SK-N-SH treated with all-trans-retinoic acid at 6 μM for 48 hours (cell line): ENCODE measurements around the gene SYT10.

Experiments
- ATAC-seq: fragments of 200-7000 bp; cut with Tn5 transposase; 3 replicates; pipeline ENCODE4 v1.9.1; 2020; ENCODE audit warnings: mild to moderate bottlenecking, moderate library complexity
- ARNTL ChIP-seq: fragments of 450-650 bp; formaldehyde crosslinking; IDR thresholded peaks from 2 replicates; pipeline ENCODE4 v1.5.0; 2020; ENCODE audit warnings: low read depth, mild to moderate bottlenecking, moderate library complexity, borderline replicate concordance
- BACH2 ChIP-seq: fragments of 250-450 bp; sonication (Bioruptor Pico); IDR thresholded peaks from 2 replicates; pipeline ENCODE4 v1.9.0; 2021; ENCODE audit warnings: mild to moderate bottlenecking, borderline replicate concordance
- CREB5 ChIP-seq: fragments of 250-450 bp; sonication (Bioruptor Pico); IDR thresholded peaks from 2 replicates; pipeline ENCODE4 v1.5.1; 2020; ENCODE audit warnings: low read depth, mild to moderate bottlenecking, moderate library complexity
- CSDC2 ChIP-seq: fragments of 250-450 bp; sonication (Bioruptor Pico); IDR thresholded peaks from 2 replicates; pipeline ENCODE4 v1.5.0; 2020; ENCODE audit warnings: mild to moderate bottlenecking, moderate library complexity
- CSRNP3 ChIP-seq: fragments of 250-450 bp; sonication (Bioruptor Pico); IDR thresholded peaks from 2 replicates; pipeline ENCODE4 v1.5.1; 2021; ENCODE audit warnings: mild to moderate bottlenecking, moderate library complexity
- ESRRG ChIP-seq: fragments of 250-450 bp; sonication (Bioruptor Pico); IDR thresholded peaks from 2 replicates; pipeline ENCODE4 v1.6.1; 2021; ENCODE audit warnings: mild to moderate bottlenecking
- GLIS3 ChIP-seq: fragments of 250-450 bp; sonication (Bioruptor Pico); IDR thresholded peaks from 2 replicates; pipeline ENCODE4 v1.5.0; 2020; ENCODE audit warnings: mild to moderate bottlenecking, moderate library complexity
- PATZ1 ChIP-seq: fragments of 250-450 bp; sonication (Bioruptor Pico); IDR thresholded peaks from 2 replicates; pipeline ENCODE4 v1.8.0; 2020; ENCODE audit warnings: mild to moderate bottlenecking, moderate library complexity, borderline replicate concordance
- POU6F1 ChIP-seq: fragments of 250-450 bp; sonication (Bioruptor Pico); IDR thresholded peaks from 2 replicates; pipeline ENCODE4 v1.8.0; 2021; ENCODE audit warnings: low read depth, mild to moderate bottlenecking, moderate library complexity, borderline replicate concordance
- PPARA ChIP-seq: fragments of 250-450 bp; sonication (Bioruptor Pico); IDR thresholded peaks from 2 replicates; pipeline ENCODE4 v1.5.0; 2020; ENCODE audit warnings: mild to moderate bottlenecking, borderline replicate concordance
- RARB ChIP-seq: fragments of 250-450 bp; sonication (Bioruptor Pico); IDR thresholded peaks from 2 replicates; pipeline ENCODE4 v1.8.0; 2021; ENCODE audit warnings: mild to moderate bottlenecking, moderate library complexity
- SNAI2 ChIP-seq: fragments of 250-450 bp; sonication (Bioruptor Pico); IDR thresholded peaks from 2 replicates; pipeline ENCODE4 v1.5.0; 2020; ENCODE audit warnings: mild to moderate bottlenecking, moderate library complexity
- TCF4 ChIP-seq: fragments of 250-450 bp; sonication (Bioruptor Pico); IDR thresholded peaks from 2 replicates; pipeline ENCODE4 v1.8.0; 2021; ENCODE audit warnings: mild to moderate bottlenecking, moderate library complexity, borderline replicate concordance
- TOX ChIP-seq: fragments of 250-450 bp; sonication (Bioruptor Pico); IDR thresholded peaks from 2 replicates; pipeline ENCODE4 v1.8.0; 2021; ENCODE audit warnings: mild to moderate bottlenecking, moderate library complexity, borderline replicate concordance
- TSHZ2 ChIP-seq: fragments of 250-450 bp; sonication (Bioruptor Pico); IDR thresholded peaks from 2 replicates; pipeline ENCODE4 v1.5.0; 2020; ENCODE audit warnings: mild to moderate bottlenecking, moderate library complexity
- ZFP3 ChIP-seq: fragments of 250-450 bp; sonication (Bioruptor Pico); IDR thresholded peaks from 2 replicates; pipeline ENCODE4 v1.5.0; 2020; ENCODE audit warnings: mild to moderate bottlenecking, moderate library complexity
- ZFP30 ChIP-seq: fragments of 450-650 bp; formaldehyde crosslinking; IDR thresholded peaks from 2 replicates; pipeline ENCODE4 v1.5.0; 2022; ENCODE audit warnings: mild to moderate bottlenecking, moderate library complexity
- ZNF565 ChIP-seq: fragments of 450-650 bp; formaldehyde crosslinking; conservative IDR thresholded peaks from 2 replicates; pipeline ENCODE4 v1.5.0; 2020; ENCODE audit warnings: low read depth, mild to moderate bottlenecking, moderate library complexity
- ZNF70 ChIP-seq: fragments of 450-650 bp; formaldehyde crosslinking; IDR thresholded peaks from 2 replicates; pipeline ENCODE4 v1.5.0; 2020; ENCODE audit warnings: mild to moderate bottlenecking, moderate library complexity
- ZNF8 ChIP-seq: fragments of 450-650 bp; formaldehyde crosslinking; IDR thresholded peaks from 2 replicates; pipeline ENCODE4 v1.5.0; 2020; ENCODE audit warnings: mild to moderate bottlenecking, moderate library complexity

SYT10 gene

GRCh38 chr12:33438025-33438772, 1.4 kb downstream of the SYT10 start:
- TF ChIP-seq ZNF8 (CRISPR knock-in tag) = no peak
- no peak for TF ChIP-seq CSDC2
- TF ChIP-seq RARB (CRISPR knock-in tag) = no peak
- TF ChIP-seq ZFP30 (CRISPR knock-in tag) = no peak
- TF ChIP-seq SNAI2 (CRISPR knock-in tag) = no peak
- no peak for TF ChIP-seq ESRRG
- no peak for TF ChIP-seq ZFP3 (CRISPR knock-in tag)
- no peak for ATAC-seq

GRCh38 chr12:33437598-33437997, 2.0 kb downstream of the SYT10 start:
- no peak for ATAC-seq
- TF ChIP-seq ARNTL = no peak
- TF ChIP-seq ZFP3 (CRISPR knock-in tag) = no peak
- no peak for TF ChIP-seq GLIS3 (CRISPR knock-in tag)
- TF ChIP-seq TSHZ2 (CRISPR knock-in tag) = no peak
- TF ChIP-seq ESRRG = no peak
- no peak for TF ChIP-seq RARB (CRISPR knock-in tag)
- no peak for TF ChIP-seq TOX (CRISPR knock-in tag)
- no peak for TF ChIP-seq TCF4 (CRISPR knock-in tag)
- no peak for TF ChIP-seq SNAI2 (CRISPR knock-in tag)
- TF ChIP-seq BACH2 (CRISPR knock-in tag) = no peak
- TF ChIP-seq, all 23 proteins: peak for 0

- TF ChIP-seq BACH2 (CRISPR knock-in tag) (no peak), PPARA (CRISPR knock-in tag) (no peak), ESRRG (no peak), TCF4 (CRISPR knock-in tag) (no peak)
- no peak for ATAC-seq
These were observed 6.6 kb downstream of the SYT10 start for GRCh38 chr12:33432992-33433391.

GRCh38 chr12:33431648-33432047, 8.0 kb downstream of the SYT10 start:
- no peak for TF ChIP-seq TCF4 (CRISPR knock-in tag)
- no peak for TF ChIP-seq POU6F1 (CRISPR knock-in tag)
- TF ChIP-seq CSDC2 = no peak
- TF ChIP-seq CREB5 (CRISPR knock-in tag) = no peak
- TF ChIP-seq RARB (CRISPR knock-in tag) = no peak
- TF ChIP-seq ESRRG = no peak
- no peak for TF ChIP-seq ZFP3 (CRISPR knock-in tag)
- TF ChIP-seq TSHZ2 (CRISPR knock-in tag) = no peak
- TF ChIP-seq SNAI2 (CRISPR knock-in tag) = no peak
- no peak for TF ChIP-seq ZNF70 (CRISPR knock-in tag)
- no peak for TF ChIP-seq ZNF565
- TF ChIP-seq BACH2 (CRISPR knock-in tag) = no peak
- TF ChIP-seq ARNTL = no peak
- no peak for TF ChIP-seq PPARA (CRISPR knock-in tag)
- no peak for TF ChIP-seq PATZ1
- no peak for TF ChIP-seq ZNF8 (CRISPR knock-in tag)
- no peak for TF ChIP-seq CSRNP3 (CRISPR knock-in tag)
- no peak for TF ChIP-seq ZFP30 (CRISPR knock-in tag)
- TF ChIP-seq, all 23 proteins: peak for 0
- no peak for ATAC-seq
